ENCODE data around the gene SOS2.

The SOS2 gene

GRCh38 chr14:50123062-50123461, 108.3 kb downstream of the SOS2 start:
- TF ChIP-seq TAF1 (IDR thresholded peaks at IDR 0.05; ENCODE audit: low read depth, low read length) (no peak), POLR2AphosphoS5 (IDR thresholded peaks at IDR 0.05; ENCODE audit: low read depth, low read length) (no peak), POU2F2 (IDR thresholded peaks at IDR 0.05; ENCODE audit: low read depth, low read length) (no peak), POLR2A (IDR thresholded peaks at IDR 0.05; ENCODE audit: low read depth, low read length) (no peak), PAX5 (IDR thresholded peaks at IDR 0.05; ENCODE audit: insufficient read depth, low read length, severe bottlenecking) (no peak), SPI1 (IDR thresholded peaks at IDR 0.05; ENCODE audit: low read depth, low read length) (no peak)
- DNase-seq (ENCODE audit: insufficient read length, low spot score): no peak
- no peak for FAIRE-seq

- no peak for TF ChIP-seq POU2F2 (IDR thresholded peaks at IDR 0.05; ENCODE audit: low read depth, low read length)
- no peak for TF ChIP-seq PAX5 (IDR thresholded peaks at IDR 0.05; ENCODE audit: insufficient read depth, low read length, severe bottlenecking)
- TF ChIP-seq POLR2A (IDR thresholded peaks at IDR 0.05; ENCODE audit: low read depth, low read length): no peak
- no peak for TF ChIP-seq SPI1 (IDR thresholded peaks at IDR 0.05; ENCODE audit: low read depth, low read length)
- no peak for TF ChIP-seq POLR2AphosphoS5 (IDR thresholded peaks at IDR 0.05; ENCODE audit: low read depth, low read length)
- TF ChIP-seq TAF1 (IDR thresholded peaks at IDR 0.05; ENCODE audit: low read depth, low read length): no peak
- no peak for FAIRE-seq
- no peak for DNase-seq (ENCODE audit: insufficient read length, low spot score)
Measured at GRCh38 chr14:50122291-50122690, 109.1 kb downstream of the SOS2 start.

GRCh38 chr14:50121486-50121885, 109.9 kb downstream of the SOS2 start:
- FAIRE-seq (peak; percentile 76), DNase-seq (ENCODE audit: insufficient read length, low spot score) (no peak)
- no peak for TF ChIP-seq POU2F2 (IDR thresholded peaks at IDR 0.05; ENCODE audit: low read depth, low read length)
- no peak for TF ChIP-seq SPI1 (IDR thresholded peaks at IDR 0.05; ENCODE audit: low read depth, low read length)
- no peak for TF ChIP-seq TAF1 (IDR thresholded peaks at IDR 0.05; ENCODE audit: low read depth, low read length)
- TF ChIP-seq PAX5 (IDR thresholded peaks at IDR 0.05; ENCODE audit: insufficient read depth, low read length, severe bottlenecking): no peak
- TF ChIP-seq POLR2A (IDR thresholded peaks at IDR 0.05; ENCODE audit: low read depth, low read length): no peak
- no peak for TF ChIP-seq POLR2AphosphoS5 (IDR thresholded peaks at IDR 0.05; ENCODE audit: low read depth, low read length)

GRCh38 chr14:50117456-50117855, 113.9 kb downstream of the SOS2 start:
- TF ChIP-seq POLR2A (IDR thresholded peaks at IDR 0.05; ENCODE audit: low read depth, low read length) (no peak), TAF1 (IDR thresholded peaks at IDR 0.05; ENCODE audit: low read depth, low read length) (no peak), POLR2AphosphoS5 (IDR thresholded peaks at IDR 0.05; ENCODE audit: low read depth, low read length) (no peak), PAX5 (IDR thresholded peaks at IDR 0.05; ENCODE audit: insufficient read depth, low read length, severe bottlenecking) (no peak), SPI1 (IDR thresholded peaks at IDR 0.05; ENCODE audit: low read depth, low read length) (no peak), POU2F2 (IDR thresholded peaks at IDR 0.05; ENCODE audit: low read depth, low read length) (no peak)
- DNase-seq (ENCODE audit: insufficient read length, low spot score) (no peak), FAIRE-seq (peak; percentile 58)

GRCh38 chr14:50116966-50117365, 114.4 kb downstream of the SOS2 start:
- no peak for DNase-seq (ENCODE audit: insufficient read length, low spot score)
- no peak for FAIRE-seq
- TF ChIP-seq SPI1 (IDR thresholded peaks at IDR 0.05; ENCODE audit: low read depth, low read length) (no peak), POLR2A (IDR thresholded peaks at IDR 0.05; ENCODE audit: low read depth, low read length) (no peak), PAX5 (IDR thresholded peaks at IDR 0.05; ENCODE audit: insufficient read depth, low read length, severe bottlenecking) (no peak), POU2F2 (IDR thresholded peaks at IDR 0.05; ENCODE audit: low read depth, low read length) (no peak), TAF1 (IDR thresholded peaks at IDR 0.05; ENCODE audit: low read depth, low read length) (no peak), POLR2AphosphoS5 (IDR thresholded peaks at IDR 0.05; ENCODE audit: low read depth, low read length) (no peak)

- DNase-seq (ENCODE audit: insufficient read length, low spot score): peak; percentile 79
- FAIRE-seq: peak; percentile 100
- no peak for TF ChIP-seq SPI1 (IDR thresholded peaks at IDR 0.05; ENCODE audit: low read depth, low read length)
- TF ChIP-seq POLR2AphosphoS5 (IDR thresholded peaks at IDR 0.05; ENCODE audit: low read depth, low read length): peak; percentile 88
- peak; percentile 93 for TF ChIP-seq POLR2A (IDR thresholded peaks at IDR 0.05; ENCODE audit: low read depth, low read length)
- peak; percentile 66 for TF ChIP-seq POU2F2 (IDR thresholded peaks at IDR 0.05; ENCODE audit: low read depth, low read length)
- TF ChIP-seq PAX5 (IDR thresholded peaks at IDR 0.05; ENCODE audit: insufficient read depth, low read length, severe bottlenecking): peak; percentile 77
- TF ChIP-seq TAF1 (IDR thresholded peaks at IDR 0.05; ENCODE audit: low read depth, low read length): peak; percentile 97
Measured at GRCh38 chr14:50116181-50116956, 115.0 kb downstream of the SOS2 start, which contains the start of gene VCPKMT. VCPKMT (minus strand) TSS chr14:50116572; CDS start chr14:50116552, 20 bp downstream.

GRCh38 chr14:50113381-50114035, 117.9 kb downstream of the SOS2 start:
- TF ChIP-seq SPI1 (IDR thresholded peaks at IDR 0.05; ENCODE audit: low read depth, low read length) (no peak), TAF1 (IDR thresholded peaks at IDR 0.05; ENCODE audit: low read depth, low read length) (no peak), POLR2AphosphoS5 (IDR thresholded peaks at IDR 0.05; ENCODE audit: low read depth, low read length) (no peak), POU2F2 (IDR thresholded peaks at IDR 0.05; ENCODE audit: low read depth, low read length) (no peak), POLR2A (IDR thresholded peaks at IDR 0.05; ENCODE audit: low read depth, low read length) (no peak)

GRCh38 chr14:50110323-50111037, 120.9 kb downstream of the SOS2 start:
- FAIRE-seq (peak; percentile 60), DNase-seq (ENCODE audit: insufficient read length, low spot score) (no peak)
- TF ChIP-seq POLR2A (IDR thresholded peaks at IDR 0.05; ENCODE audit: low read depth, low read length) (0 out of 2 replicates have a peak, but pooled peaks have one; percentile 18), TAF1 (IDR thresholded peaks at IDR 0.05; ENCODE audit: low read depth, low read length) (no peak)

More at GRCh38 chr14:50113381-50114035, 117.9 kb downstream of the SOS2 start:
- peak; percentile 13 for FAIRE-seq
- DNase-seq (ENCODE audit: insufficient read length, low spot score): no peak

GRCh38 chr14:50109342-50109741, 122.0 kb downstream of the SOS2 start:
- DNase-seq (ENCODE audit: insufficient read length, low spot score) (no peak), FAIRE-seq (no peak)

More at GRCh38 chr14:50109342-50109741, 122.0 kb downstream of the SOS2 start:
- TF ChIP-seq PAX5 (IDR thresholded peaks at IDR 0.05; ENCODE audit: insufficient read depth, low read length, severe bottlenecking) (no peak), POLR2AphosphoS5 (IDR thresholded peaks at IDR 0.05; ENCODE audit: low read depth, low read length) (no peak), TAF1 (IDR thresholded peaks at IDR 0.05; ENCODE audit: low read depth, low read length) (no peak), POLR2A (IDR thresholded peaks at IDR 0.05; ENCODE audit: low read depth, low read length) (no peak)

All from GM12891 (cell line).